Nephron progenitor cell (in vitro differentiated cells): ENCODE results near the gene HTR2C.
"Not testable (repeated sequence)": the region's sequence is repeated elsewhere in the genome, so short reads cannot be mapped to it uniquely, and the experiment has no call there.

Source experiments
- DNase-seq: peaks from one replicate; pipeline ENCODE4 v3.0.0; 2021
- H3K27ac Mint-ChIP-seq: 2 replicates; pipeline ENCODE4 v1.8.0; 2021; ENCODE audit warnings: mild to moderate bottlenecking, moderate library complexity, mixed read lengths
- H3K27me3 Mint-ChIP-seq: 2 replicates; pipeline ENCODE4 v1.8.0; 2021; ENCODE audit warnings: mild to moderate bottlenecking, low read depth, mixed read lengths; ENCODE audit not compliant: poor library complexity
- H3K36me3 Mint-ChIP-seq: 2 replicates; pipeline ENCODE4 v1.8.0; 2021; ENCODE audit warnings: low read depth, mixed read lengths
- H3K4me1 Mint-ChIP-seq: 2 replicates; pipeline ENCODE4 v1.8.0; 2021; ENCODE audit warnings: mixed read lengths
- H3K4me3 Mint-ChIP-seq: 2 replicates; pipeline ENCODE4 v1.8.0; 2021; ENCODE audit warnings: mild to moderate bottlenecking, moderate library complexity, mixed read lengths
- H3K9me3 Mint-ChIP-seq: 2 replicates; pipeline ENCODE4 v1.8.0; 2021; ENCODE audit warnings: mild to moderate bottlenecking, moderate library complexity, mixed read lengths
- CTCF ChIP-seq: fragments of 200-600 bp; sonication (generic); IDR thresholded peaks from 2 replicates; pipeline ENCODE4 v1.5.0; 2021; ENCODE audit warnings: antibody characterized with exemption

HTR2C gene

GRCh38 chrX:114932550-114932949, 348.7 kb downstream of the HTR2C start:
- Mint-ChIP-seq H3K9me3 (peaks cover 45% of the 10 kb centered on the region), H3K4me1 (no peaks in the 10 kb centered on the region), H3K4me3 (no peak overlapping the region), H3K27ac (no peak overlapping the region), H3K27me3 (peaks cover 4% of the 10 kb centered on the region), H3K36me3 (no peaks in the 10 kb centered on the region)
- DNase-seq, result no peak
- TF ChIP-seq CTCF, result no peak

GRCh38 chrX:114933291-114933690, 349.4 kb downstream of the HTR2C start:
- not testable (repeated sequence) for H3K4me3 Mint-ChIP-seq, H3K4me1 Mint-ChIP-seq, H3K27ac Mint-ChIP-seq, DNase-seq, H3K36me3 Mint-ChIP-seq, H3K27me3 Mint-ChIP-seq
- peaks cover 49% of the 10 kb centered on the region for H3K9me3 Mint-ChIP-seq

GRCh38 chrX:114937090-114937489, 353.2 kb downstream of the HTR2C start:
- H3K27ac Mint-ChIP-seq, DNase-seq, H3K36me3 Mint-ChIP-seq, H3K4me3 Mint-ChIP-seq, H3K27me3 Mint-ChIP-seq, H3K4me1 Mint-ChIP-seq: not testable (repeated sequence)
- peaks cover 31% of the 10 kb centered on the region for H3K9me3 Mint-ChIP-seq

- H3K4me3 Mint-ChIP-seq, result no peak overlapping the region
- no peaks in the 10 kb centered on the region for H3K36me3 Mint-ChIP-seq
Observed at GRCh38 chrX:114952696-114953095, 368.8 kb downstream of the HTR2C start.

More at GRCh38 chrX:114952696-114953095, 368.8 kb downstream of the HTR2C start:
- no peak for DNase-seq
- Mint-ChIP-seq H3K27me3 (peaks cover under 1% of the 10 kb centered on the region), H3K27ac (no peak overlapping the region), H3K9me3 (peaks cover 6% of the 10 kb centered on the region), H3K4me1 (no peaks in the 10 kb centered on the region)
- TF ChIP-seq CTCF, result no peak
